HepG2 (cell line): ENCODE results near the gene GSC2. TPM values are rescaled to one million over a fixed set of nuclear protein-coding genes. Genes with fewer than 3 reads are reported as not detected.

Experiments
- ATAC-seq: fragments of 200-7000 bp; cut with Tn5 transposase; 3 replicates; pipeline ENCODE4 v1.9.1; 2020; ENCODE audit warnings: mild to moderate bottlenecking, moderate library complexity
- BruUV-seq: library from RNA; stranded (reverse); fragments of 400-500 nt; replicated peaks from 2 replicates; lab custom pipeline; 2021; lab: Mats Ljungman, UMichigan
- CTCF ChIA-PET: fragments of 300-600 bp; formaldehyde crosslinking; extraction: SDS; loops from one replicate; lab custom pipeline; 2021; ENCODE audit warnings: low total read pairs, inconsistent platforms, low intra/inter-chr PET ratio; lab: Yijun Ruan, JAX
- POLR2A ChIA-PET: fragments of 350-600 bp; sonication (Branson Sonifier 250); formaldehyde crosslinking; loops from one replicate; lab custom pipeline; 2020; ENCODE audit warnings: antibody characterized with exemption, inconsistent platforms; lab: Yijun Ruan, JAX
- DNase-seq: peaks from one replicate; pipeline ENCODE4 v3.0.0-alpha.2; 2015; ENCODE audit warnings: low spot score
- FAIRE-seq: peaks from 3 replicates; lab custom pipeline; 2011; peaks lifted over from hg19 to GRCh38; lab: Jason Lieb, UNC
- H2AFZ ChIP-seq: one replicate; pipeline ENCODE4 v1.6.1; 2011; ENCODE audit warnings: low read length, inconsistent platforms
- H3K27ac ChIP-seq: fragments of 300-600 bp; 3 replicates; pipeline ENCODE4 v1.8.0; 2011; ENCODE audit warnings: mixed run types, mild to moderate bottlenecking, mixed read lengths, low read length, inconsistent platforms; ENCODE audit not compliant: insufficient read depth; ENCODE audit errors: extremely low read length
- H3K27me3 ChIP-seq, 2 experiments: fragments of 200-600 bp in 1 of 2; 2 replicates in 1 of 2; 3 replicates in 1 of 2; pipeline versions ENCODE4 v1.6.0 to v1.8.0; 2011; ENCODE audit warnings: low read length in 2 of 2, mild to moderate bottlenecking in 2 of 2, moderate library complexity in 2 of 2, inconsistent platforms in 1 of 2; ENCODE audit not compliant: insufficient read depth in 2 of 2, control insufficient read depth in 1 of 2
- H3K36me3 ChIP-seq, 2 experiments: fragments of 200-600 bp in 1 of 2; replicated peaks in 1 of 2; 2 replicates in 1 of 2; 3 replicates in 1 of 2; pipeline versions ENCODE4 v1.5.1 to v1.8.0; 2011; ENCODE audit warnings: low read length in 2 of 2, inconsistent platforms in 1 of 2; ENCODE audit not compliant: insufficient read depth in 2 of 2, control insufficient read depth in 1 of 2
- H3K4me1 ChIP-seq: 2 replicates; pipeline ENCODE4 v1.5.1; 2012; ENCODE audit warnings: low read length, inconsistent platforms; ENCODE audit not compliant: insufficient read depth
- H3K4me2 ChIP-seq: 2 replicates; pipeline ENCODE4 v1.6.0; 2011; ENCODE audit warnings: low read depth, low read length, inconsistent platforms
- H3K4me3 ChIP-seq, 3 experiments: fragments of 200-600 bp in 1 of 3; sonication (generic), shearing (Covaris generic) in 1 of 3; replicated peaks in 1 of 3; 2 replicates each; pipeline ENCODE4 v1.5.1; 2011 to 2016; ENCODE audit warnings: low read length in 3 of 3, inconsistent platforms in 2 of 3, low read depth in 2 of 3, mild to moderate bottlenecking in 2 of 3, control low read depth in 1 of 3, mixed read lengths in 1 of 3; ENCODE audit not compliant: insufficient read depth in 1 of 3
- H3K79me2 ChIP-seq: one replicate; pipeline ENCODE4 v1.6.1; 2011; ENCODE audit warnings: low read length, inconsistent platforms; ENCODE audit not compliant: insufficient read depth
- H3K9ac ChIP-seq: 2 replicates; pipeline ENCODE4 v1.6.0; 2011; ENCODE audit warnings: mild to moderate bottlenecking, low read depth, low read length, inconsistent platforms; ENCODE audit not compliant: insufficient read depth
- H3K9me3 ChIP-seq: 2 replicates; pipeline ENCODE4 v1.5.1; 2012; ENCODE audit warnings: mild to moderate bottlenecking, low read length
- H4K20me1 ChIP-seq: 2 replicates; pipeline ENCODE4 v1.6.0; 2011; ENCODE audit warnings: inconsistent platforms, mild to moderate bottlenecking, low read length, moderate library complexity; ENCODE audit not compliant: insufficient read depth
- CCDC6 ChIP-seq: sonication (generic); formaldehyde crosslinking; IDR thresholded peaks from 2 replicates; pipeline ENCODE4 v1.8.1; 2022; ENCODE audit warnings: mild to moderate bottlenecking, missing genetic modification reagents, moderate library complexity
- PLRG1 ChIP-seq: fragments of 450-650 bp; conservative IDR thresholded peaks from 2 replicates; pipeline ENCODE4 v1.6.1; 2016
- RAD51 ChIP-seq: fragments of 450-650 bp; IDR thresholded peaks from 2 replicates; pipeline ENCODE4 v1.6.1; 2016; ENCODE audit warnings: borderline replicate concordance
- WIZ ChIP-seq: sonication (generic); formaldehyde crosslinking; IDR thresholded peaks from 2 replicates; pipeline ENCODE4 v1.5.1; 2020; ENCODE audit warnings: mild to moderate bottlenecking, missing genetic modification reagents
- ZBTB20 ChIP-seq: sonication (generic); formaldehyde crosslinking; IDR thresholded peaks from 2 replicates; pipeline ENCODE4 v1.8.1; 2023; ENCODE audit warnings: missing genetic modification reagents, low read depth, mild to moderate bottlenecking, borderline replicate concordance
- ZBTB44 ChIP-seq: sonication (generic); formaldehyde crosslinking; IDR thresholded peaks from 2 replicates; pipeline ENCODE4 v1.4.0; 2020; ENCODE audit warnings: missing genetic modification reagents
- WGBS: methylation state at CpG from one replicate; pipeline ENCODE4 v1.1.6; 2017; ENCODE audit warnings: low lambda C conversion rate; 5-methylcytosine and 5-hydroxymethylcytosine counted together
- in situ Hi-C: cut with HindIII; loops from 2 replicates; pipeline ENCODE4 v1.10.0; 2017; ENCODE audit warnings: low pct_unique_long_range_greater_than_20kb; ENCODE audit not compliant: extremely low pct_ligation_motif_present
- intact Hi-C: fragments of 100-400 bp; cut with micrococcal nuclease; formaldehyde crosslinking; loops from one replicate; pipeline ENCODE4 v1.10.0; 2022; ENCODE audit not compliant: unreplicated experiment
- polyA plus RNA-seq, 8 experiments: library from polyadenylated mRNA; depleted of rRNA in 3 of 8; stranded (reverse) in 7 of 8; unstranded in 1 of 8; fragments of >200 nt; fragmentation: Illumina TruSeq in 4 of 8; extraction: Trizol in 4 of 8; gene quantifications; 2 replicates each; pipeline versions ENCODE4 v1.2.1 to v1.2.3, GENCODE V29; 2011 to 2016; ENCODE audit warnings: low read depth in 4 of 8, missing spikeins in 1 of 8, mixed read lengths in 1 of 8; ENCODE audit not compliant: insufficient read depth in 1 of 8
- total RNA-seq, 5 experiments: library from RNA; depleted of rRNA; stranded (reverse); fragments of >200 nt; fragmentation: Illumina TruSeq; extraction: Trizol; gene quantifications; 2 replicates each; pipeline ENCODE4 v1.2.3, GENCODE V29; 2016; ENCODE audit warnings: low read depth in 1 of 5
- TF ChIP-seq, protein P1 (sequence below): sonication (generic); formaldehyde crosslinking; IDR thresholded peaks from 2 replicates; pipeline ENCODE4 v1.4.0; 2020; ENCODE audit warnings: missing genetic modification reagents, borderline replicate concordance
- TF ChIP-seq, protein P2 (sequence below): sonication (generic); IDR thresholded peaks from 2 replicates; pipeline ENCODE4 v1.6.1; 2016; ENCODE audit warnings: low read depth, borderline replicate concordance

The GSC2 gene
- total and polyA plus RNA-seq, 2 of the 13 experiments (the other 11 are each of a cell fraction or from before 2014, with no cell fraction given) = not detected

GRCh38 chr22:19109198-19110063 is 40.7 kb downstream of the GSC2 start (continued):
- TF ChIP-seq, protein P1, sequence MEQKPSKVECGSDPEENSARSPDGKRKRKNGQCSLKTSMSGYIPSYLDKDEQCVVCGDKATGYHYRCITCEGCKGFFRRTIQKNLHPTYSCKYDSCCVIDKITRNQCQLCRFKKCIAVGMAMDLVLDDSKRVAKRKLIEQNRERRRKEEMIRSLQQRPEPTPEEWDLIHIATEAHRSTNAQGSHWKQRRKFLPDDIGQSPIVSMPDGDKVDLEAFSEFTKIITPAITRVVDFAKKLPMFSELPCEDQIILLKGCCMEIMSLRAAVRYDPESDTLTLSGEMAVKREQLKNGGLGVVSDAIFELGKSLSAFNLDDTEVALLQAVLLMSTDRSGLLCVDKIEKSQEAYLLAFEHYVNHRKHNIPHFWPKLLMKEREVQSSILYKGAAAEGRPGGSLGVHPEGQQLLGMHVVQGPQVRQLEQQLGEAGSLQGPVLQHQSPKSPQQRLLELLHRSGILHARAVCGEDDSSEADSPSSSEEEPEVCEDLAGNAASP (CRISPR knock-in tag) = peak; percentile 51; the same call in 1 of the 2 replicates
- TF ChIP-seq WIZ (CRISPR knock-in tag) (no peak), ZBTB20 (no peak), ZBTB44 (no peak)
- TF ChIP-seq, protein P2, sequence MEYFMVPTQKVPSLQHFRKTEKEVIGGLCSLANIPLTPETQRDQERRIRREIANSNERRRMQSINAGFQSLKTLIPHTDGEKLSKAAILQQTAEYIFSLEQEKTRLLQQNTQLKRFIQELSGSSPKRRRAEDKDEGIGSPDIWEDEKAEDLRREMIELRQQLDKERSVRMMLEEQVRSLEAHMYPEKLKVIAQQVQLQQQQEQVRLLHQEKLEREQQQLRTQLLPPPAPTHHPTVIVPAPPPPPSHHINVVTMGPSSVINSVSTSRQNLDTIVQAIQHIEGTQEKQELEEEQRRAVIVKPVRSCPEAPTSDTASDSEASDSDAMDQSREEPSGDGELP = no peak

GRCh38 chr22:19108807-19109197 is 41.3 kb downstream of the GSC2 start:
- H3K9me3 ChIP-seq = no peaks in the 10 kb centered on the region
- no peak overlapping the region for H3K4me2 ChIP-seq
- H4K20me1 ChIP-seq = peaks cover 50% of the 10 kb centered on the region
- no peak overlapping the region for H3K4me3 ChIP-seq
- in situ Hi-C loops = no loop called here
- WGBS = 58% methylated on average over 3 of the region's 3 CpGs
- H3K79me2 ChIP-seq = peaks cover 82% of the 10 kb centered on the region
- CTCF ChIA-PET = no interaction called here
- H3K27ac ChIP-seq = peak overlapping the region; percentile 19
- TF ChIP-seq RAD51 (no peak), PLRG1 (no peak), CCDC6 (CRISPR knock-in tag) (no peak)
- H3K4me1 ChIP-seq = peaks cover 18% of the 10 kb centered on the region
- no peaks in the 10 kb centered on the region; a peak in 1 of 5 replicates for H3K27me3 ChIP-seq
- no peak for DNase-seq
- BruUV-seq = no TSS peak
- FAIRE-seq = no peak
- H3K36me3 ChIP-seq = peaks cover 1 to 8% of the 10 kb centered on the region in 2 experiments
- no peak overlapping the region for H3K9ac ChIP-seq
- intact Hi-C loops = no loop called here
- no peak overlapping the region for H2AFZ ChIP-seq
- ATAC-seq = no peak
- POLR2A ChIA-PET = no interaction called here
